ENCODE data around the gene GRIK1.

DNA sequence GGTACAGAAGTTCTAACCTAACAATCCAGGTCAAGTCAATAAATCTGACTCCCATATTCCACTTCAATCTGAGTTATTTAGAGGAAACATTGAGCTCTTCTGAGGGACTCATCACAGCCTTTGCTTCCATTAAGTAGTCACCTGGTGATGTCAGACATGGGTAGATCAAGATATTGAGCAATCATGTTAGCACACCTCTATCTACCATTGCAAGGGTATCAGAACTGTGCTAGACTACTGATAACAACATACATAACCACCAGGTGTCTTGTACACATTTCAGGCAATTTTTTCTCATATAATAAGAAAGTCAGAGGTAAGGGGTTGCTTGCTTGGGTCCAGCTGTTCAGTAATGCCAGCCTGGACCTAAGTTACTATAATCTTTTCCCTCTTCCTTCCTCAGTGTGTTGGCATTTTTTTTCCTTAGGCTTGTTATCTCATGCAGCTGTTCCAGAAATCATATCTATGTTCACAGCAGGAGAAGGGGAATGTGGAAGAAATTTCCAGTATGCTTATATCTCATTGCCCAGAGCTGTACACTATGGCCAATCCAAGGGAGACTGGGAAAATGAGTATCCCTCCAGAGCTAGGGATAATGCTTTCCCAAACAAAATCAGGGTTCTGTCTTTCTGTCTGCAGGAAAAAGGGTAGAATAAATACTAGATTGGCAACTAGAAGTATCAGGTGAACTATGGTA is 52.3 kb downstream of the GRIK1 start:
- TF ChIP-seq EZH2 (IDR thresholded peaks at IDR 0.05; ENCODE audit: low read depth) = no peak
- TF ChIP-seq, protein P1, sequence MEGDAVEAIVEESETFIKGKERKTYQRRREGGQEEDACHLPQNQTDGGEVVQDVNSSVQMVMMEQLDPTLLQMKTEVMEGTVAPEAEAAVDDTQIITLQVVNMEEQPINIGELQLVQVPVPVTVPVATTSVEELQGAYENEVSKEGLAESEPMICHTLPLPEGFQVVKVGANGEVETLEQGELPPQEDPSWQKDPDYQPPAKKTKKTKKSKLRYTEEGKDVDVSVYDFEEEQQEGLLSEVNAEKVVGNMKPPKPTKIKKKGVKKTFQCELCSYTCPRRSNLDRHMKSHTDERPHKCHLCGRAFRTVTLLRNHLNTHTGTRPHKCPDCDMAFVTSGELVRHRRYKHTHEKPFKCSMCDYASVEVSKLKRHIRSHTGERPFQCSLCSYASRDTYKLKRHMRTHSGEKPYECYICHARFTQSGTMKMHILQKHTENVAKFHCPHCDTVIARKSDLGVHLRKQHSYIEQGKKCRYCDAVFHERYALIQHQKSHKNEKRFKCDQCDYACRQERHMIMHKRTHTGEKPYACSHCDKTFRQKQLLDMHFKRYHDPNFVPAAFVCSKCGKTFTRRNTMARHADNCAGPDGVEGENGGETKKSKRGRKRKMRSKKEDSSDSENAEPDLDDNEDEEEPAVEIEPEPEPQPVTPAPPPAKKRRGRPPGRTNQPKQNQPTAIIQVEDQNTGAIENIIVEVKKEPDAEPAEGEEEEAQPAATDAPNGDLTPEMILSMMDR (conservative IDR thresholded peaks at IDR 0.05) = no peak

Measured in PC-9 (cell line).